NCI-H1092 treated with DMSO at 0.1 percent for 48 hours (cell line): ENCODE measurements around the gene HAUS7.

ENCODE experiments used
- DNase-seq: peaks from one replicate; lab custom pipeline; 2025; lab: John Stamatoyannopoulos, UW

Gene HAUS7

GRCh38 chrX:153454901-153455550 lies 15.3 kb downstream of the HAUS7 start:
- no peak for DNase-seq

GRCh38 chrX:153450949-153451277 lies 19.5 kb downstream of the HAUS7 start:
- no peak for DNase-seq

- DNase-seq = no peak
Observed at GRCh38 chrX:153450114-153450948, 20.0 kb downstream of the HAUS7 start.

- no peak for DNase-seq
Observed at GRCh38 chrX:153449368-153450113, 20.8 kb downstream of the HAUS7 start.

- DNase-seq = no peak
Observed at GRCh38 chrX:153448556-153449367, 21.6 kb downstream of the HAUS7 start.

- DNase-seq = no peak
Observed at GRCh38 chrX:153447581-153447960, 22.8 kb downstream of the HAUS7 start.

GRCh38 chrX:153446950-153447580 lies 23.3 kb downstream of the HAUS7 start:
- no peak for DNase-seq

GRCh38 chrX:153446636-153446936 lies 23.8 kb downstream of the HAUS7 start:
- no peak for DNase-seq

- DNase-seq = no peak
Observed at GRCh38 chrX:153445856-153446635, 24.3 kb downstream of the HAUS7 start, which contains the start of gene TREX2. Gene TREX2 (minus strand): TSS chrX:153446056. CDS start chrX:153445430, 626 bp downstream.

- no peak for DNase-seq
Observed at GRCh38 chrX:153445106-153445855, 25.1 kb downstream of the HAUS7 start.

- DNase-seq = no peak
Observed at GRCh38 chrX:153444333-153445011, 25.9 kb downstream of the HAUS7 start.

- no peak for DNase-seq
Observed at GRCh38 chrX:153443476-153444332, 26.7 kb downstream of the HAUS7 start.

GRCh38 chrX:153442463-153442862 lies 27.9 kb downstream of the HAUS7 start:
- DNase-seq = no peak

GRCh38 chrX:153441981-153442380 lies 28.4 kb downstream of the HAUS7 start:
- DNase-seq = no peak

GRCh38 chrX:153441296-153441695 lies 29.1 kb downstream of the HAUS7 start:
- no peak for DNase-seq

- no peak for DNase-seq
Observed at GRCh38 chrX:153440556-153441135, 29.7 kb downstream of the HAUS7 start.

- DNase-seq = no peak
Observed at GRCh38 chrX:153439977-153440376, 30.4 kb downstream of the HAUS7 start.

GRCh38 chrX:153438532-153438931 lies 31.8 kb downstream of the HAUS7 start:
- peak; percentile 60 for DNase-seq
